ENCODE measurements around the gene SF3A1.

GRCh38 chr22:30399718-30400117 is 43.0 kb upstream of the SF3A1 start:
- TF ChIP-seq, protein P1, sequence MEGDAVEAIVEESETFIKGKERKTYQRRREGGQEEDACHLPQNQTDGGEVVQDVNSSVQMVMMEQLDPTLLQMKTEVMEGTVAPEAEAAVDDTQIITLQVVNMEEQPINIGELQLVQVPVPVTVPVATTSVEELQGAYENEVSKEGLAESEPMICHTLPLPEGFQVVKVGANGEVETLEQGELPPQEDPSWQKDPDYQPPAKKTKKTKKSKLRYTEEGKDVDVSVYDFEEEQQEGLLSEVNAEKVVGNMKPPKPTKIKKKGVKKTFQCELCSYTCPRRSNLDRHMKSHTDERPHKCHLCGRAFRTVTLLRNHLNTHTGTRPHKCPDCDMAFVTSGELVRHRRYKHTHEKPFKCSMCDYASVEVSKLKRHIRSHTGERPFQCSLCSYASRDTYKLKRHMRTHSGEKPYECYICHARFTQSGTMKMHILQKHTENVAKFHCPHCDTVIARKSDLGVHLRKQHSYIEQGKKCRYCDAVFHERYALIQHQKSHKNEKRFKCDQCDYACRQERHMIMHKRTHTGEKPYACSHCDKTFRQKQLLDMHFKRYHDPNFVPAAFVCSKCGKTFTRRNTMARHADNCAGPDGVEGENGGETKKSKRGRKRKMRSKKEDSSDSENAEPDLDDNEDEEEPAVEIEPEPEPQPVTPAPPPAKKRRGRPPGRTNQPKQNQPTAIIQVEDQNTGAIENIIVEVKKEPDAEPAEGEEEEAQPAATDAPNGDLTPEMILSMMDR (IDR thresholded peaks at IDR 0.05), result no peak
- no peak for TF ChIP-seq ZFX (IDR thresholded peaks at IDR 0.05; ENCODE audit: borderline replicate concordance)

Data from 22Rv1 (cell line).